Hepatocyte (in vitro differentiated cells): Measurements from ENCODE around the gene WHRN. TPM values are rescaled to one million over a fixed set of nuclear protein-coding genes. Genes with fewer than 3 reads are reported as not detected.

Source experiments
- DNase-seq: peaks from one replicate; pipeline ENCODE4 v3.0.0-alpha.2; 2016; ENCODE audit warnings: low spot score
- H2AFZ ChIP-seq: fragments of 200-600 bp; sonication (generic); 2 replicates; pipeline ENCODE4 v1.6.0; 2016; ENCODE audit warnings: antibody characterized with exemption, mild to moderate bottlenecking
- H3K27ac ChIP-seq: fragments of 200-600 bp; sonication (generic); 2 replicates; pipeline ENCODE4 v1.5.1; 2016; ENCODE audit warnings: mild to moderate bottlenecking
- H3K27me3 ChIP-seq: fragments of 200-600 bp; sonication (generic); 2 replicates; pipeline ENCODE4 v1.6.1; 2016
- H3K36me3 ChIP-seq: fragments of 200-600 bp; sonication (generic); replicated peaks from 2 replicates; pipeline ENCODE4 v1.5.1; 2016; ENCODE audit warnings: low read depth; ENCODE audit not compliant: insufficient read depth
- H3K4me1 ChIP-seq: fragments of 200-600 bp; sonication (generic); 2 replicates; pipeline ENCODE4 v1.5.1; 2016; ENCODE audit warnings: mild to moderate bottlenecking, moderate library complexity; ENCODE audit not compliant: insufficient read depth
- H3K4me2 ChIP-seq: fragments of 200-600 bp; sonication (generic); 2 replicates; pipeline ENCODE4 v1.6.0; 2016
- H3K4me3 ChIP-seq: fragments of 200-600 bp; sonication (generic); 2 replicates; pipeline ENCODE4 v1.5.1; 2016; ENCODE audit warnings: mild to moderate bottlenecking
- H3K79me2 ChIP-seq: fragments of 200-600 bp; sonication (generic); 2 replicates; pipeline ENCODE4 v1.6.0; 2017; ENCODE audit warnings: mild to moderate bottlenecking
- H3K9me2 ChIP-seq: fragments of 200-600 bp; sonication (generic); replicated peaks from 2 replicates; pipeline ENCODE4 v1.6.0; 2017; ENCODE audit warnings: mild to moderate bottlenecking; ENCODE audit not compliant: insufficient read depth
- H3K9me3 ChIP-seq: fragments of 200-600 bp; sonication (generic); 2 replicates; pipeline ENCODE4 v1.5.1; 2016; ENCODE audit warnings: low read depth, mild to moderate bottlenecking
- H4K20me1 ChIP-seq: fragments of 200-600 bp; sonication (generic); 2 replicates; pipeline ENCODE4 v1.6.0; 2016; ENCODE audit warnings: mild to moderate bottlenecking; ENCODE audit not compliant: insufficient read depth, poor library complexity, severe bottlenecking
- EZH2 ChIP-seq: fragments of 200-600 bp; sonication (generic); IDR thresholded peaks from 2 replicates; pipeline ENCODE4 v1.6.1; 2016; ENCODE audit warnings: antibody characterized with exemption, mild to moderate bottlenecking, borderline replicate concordance
- EZH2phosphoT487 ChIP-seq: fragments of 200-600 bp; sonication (generic); IDR thresholded peaks from one replicate; pipeline ENCODE4 v1.6.1; 2018; ENCODE audit warnings: antibody characterized with exemption, mild to moderate bottlenecking, low read depth, moderate library complexity; ENCODE audit not compliant: unreplicated experiment, severe bottlenecking
- WGBS: methylation state at CpG from one replicate; pipeline ENCODE4 v1.1.6; 2016; ENCODE audit warnings: low lambda C conversion rate; ENCODE audit errors: missing lambda C conversion rate; 5-methylcytosine and 5-hydroxymethylcytosine counted together
- polyA plus RNA-seq: library from polyadenylated mRNA; unstranded; fragments of >200 nt; fragmentation: Nextera tagmentation; extraction: Ambion mirVana; gene quantifications from 2 replicates; pipeline ENCODE4 v1.2.1, GENCODE V29; 2016
- total RNA-seq: library from RNA; depleted of rRNA; stranded (reverse); fragments of >200 nt; gene quantifications from 2 replicates; pipeline ENCODE4 v1.2.3, GENCODE V29; 2014
- TF ChIP-seq, protein P1 (sequence below): fragments of 200-600 bp; sonication (generic); IDR thresholded peaks from 2 replicates; pipeline ENCODE4 v1.5.1; 2016; ENCODE audit warnings: antibody characterized with exemption, mild to moderate bottlenecking; ENCODE audit not compliant: poor library complexity

WHRN gene
- total and polyA plus RNA-seq, 2 experiments from 2014 or later: 3.2 to 6.6 TPM

- no peak for DNase-seq
- Histone ChIP-seq H3K9me3 (no peaks in the 10 kb centered on the region), H4K20me1 (no peaks in the 10 kb centered on the region), H3K79me2 (no peaks in the 10 kb centered on the region), H3K4me1 (no peaks in the 10 kb centered on the region), H3K27me3 (peaks cover 25% of the 10 kb centered on the region), H3K36me3 (no peaks in the 10 kb centered on the region), H3K4me3 (no peak overlapping the region), H3K9me2 (no peaks in the 10 kb centered on the region), H3K4me2 (no peak overlapping the region), H3K27ac (no peak overlapping the region), H2AFZ (no peak overlapping the region)
- 100% methylated on average over 1 of the region's 1 CpG for WGBS
- no peak for TF ChIP-seq EZH2
- TF ChIP-seq, protein P1, sequence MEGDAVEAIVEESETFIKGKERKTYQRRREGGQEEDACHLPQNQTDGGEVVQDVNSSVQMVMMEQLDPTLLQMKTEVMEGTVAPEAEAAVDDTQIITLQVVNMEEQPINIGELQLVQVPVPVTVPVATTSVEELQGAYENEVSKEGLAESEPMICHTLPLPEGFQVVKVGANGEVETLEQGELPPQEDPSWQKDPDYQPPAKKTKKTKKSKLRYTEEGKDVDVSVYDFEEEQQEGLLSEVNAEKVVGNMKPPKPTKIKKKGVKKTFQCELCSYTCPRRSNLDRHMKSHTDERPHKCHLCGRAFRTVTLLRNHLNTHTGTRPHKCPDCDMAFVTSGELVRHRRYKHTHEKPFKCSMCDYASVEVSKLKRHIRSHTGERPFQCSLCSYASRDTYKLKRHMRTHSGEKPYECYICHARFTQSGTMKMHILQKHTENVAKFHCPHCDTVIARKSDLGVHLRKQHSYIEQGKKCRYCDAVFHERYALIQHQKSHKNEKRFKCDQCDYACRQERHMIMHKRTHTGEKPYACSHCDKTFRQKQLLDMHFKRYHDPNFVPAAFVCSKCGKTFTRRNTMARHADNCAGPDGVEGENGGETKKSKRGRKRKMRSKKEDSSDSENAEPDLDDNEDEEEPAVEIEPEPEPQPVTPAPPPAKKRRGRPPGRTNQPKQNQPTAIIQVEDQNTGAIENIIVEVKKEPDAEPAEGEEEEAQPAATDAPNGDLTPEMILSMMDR: no peak
- no peak for TF ChIP-seq EZH2phosphoT487
Measured at GRCh38 chr9:114513959-114514267, 8.6 kb upstream of the WHRN start.

GRCh38 chr9:114513055-114513958 lies 8.0 kb upstream of the WHRN start:
- WGBS: 84% methylated on average over 10 of the region's 10 CpGs
- Histone ChIP-seq H3K4me1 (no peaks in the 10 kb centered on the region), H3K4me2 (no peak overlapping the region), H3K9me3 (no peaks in the 10 kb centered on the region), H4K20me1 (no peaks in the 10 kb centered on the region), H3K9me2 (no peaks in the 10 kb centered on the region), H3K4me3 (no peak overlapping the region), H3K79me2 (no peaks in the 10 kb centered on the region), H3K36me3 (no peaks in the 10 kb centered on the region), H3K27ac (no peak overlapping the region), H2AFZ (no peak overlapping the region), H3K27me3 (peaks cover 26% of the 10 kb centered on the region)
- no peak for DNase-seq
- TF ChIP-seq EZH2 (no peak), EZH2phosphoT487 (no peak)
- TF ChIP-seq, protein P1: no peak

GRCh38 chr9:114511978-114512874 lies 7.0 kb upstream of the WHRN start:
- H3K27ac ChIP-seq: no peak overlapping the region
- peaks cover 24% of the 10 kb centered on the region for H3K27me3 ChIP-seq
- H3K4me2 ChIP-seq: no peak overlapping the region
- no peaks in the 10 kb centered on the region for H3K79me2 ChIP-seq
- 77% methylated on average over 12 of the region's 12 CpGs for WGBS
- no peak overlapping the region for H2AFZ ChIP-seq
- DNase-seq: no peak
- no peaks in the 10 kb centered on the region for H3K36me3 ChIP-seq
- no peaks in the 10 kb centered on the region for H4K20me1 ChIP-seq
- H3K9me3 ChIP-seq: no peaks in the 10 kb centered on the region
- TF ChIP-seq EZH2: no peak
- H3K9me2 ChIP-seq: no peaks in the 10 kb centered on the region
- no peaks in the 10 kb centered on the region for H3K4me1 ChIP-seq
- H3K4me3 ChIP-seq: no peak overlapping the region

- H3K4me3 ChIP-seq: no peak overlapping the region
- no peak overlapping the region for H2AFZ ChIP-seq
- H3K79me2 ChIP-seq: no peaks in the 10 kb centered on the region
- H3K9me2 ChIP-seq: no peaks in the 10 kb centered on the region
- H4K20me1 ChIP-seq: no peaks in the 10 kb centered on the region
- TF ChIP-seq, protein P1: peak; percentile 44
- TF ChIP-seq EZH2: no peak
- TF ChIP-seq EZH2phosphoT487: no peak
- peak; percentile 53 for DNase-seq
- peaks cover 8% of the 10 kb centered on the region for H3K4me1 ChIP-seq
- no peaks in the 10 kb centered on the region for H3K9me3 ChIP-seq
- 31% methylated on average over 3 of the region's 3 CpGs for WGBS
- H3K4me2 ChIP-seq: no peak overlapping the region
- no peak overlapping the region for H3K27ac ChIP-seq
- no peaks in the 10 kb centered on the region for H3K36me3 ChIP-seq
- peaks cover 20% of the 10 kb centered on the region for H3K27me3 ChIP-seq
Measured at GRCh38 chr9:114507726-114508125, 2.5 kb upstream of the WHRN start.
